HepG2 (cell line): ENCODE results near the gene GRK5. TPM values are rescaled to one million over a fixed set of nuclear protein-coding genes. Genes with fewer than 3 reads are reported as not detected.

Experiments used
- GRHL1 ChIP-seq: sonication (generic); formaldehyde crosslinking; conservative IDR thresholded peaks from 2 replicates; pipeline ENCODE4 v1.8.0; 2022; ENCODE audit warnings: missing genetic modification reagents
- HDAC6 ChIP-seq: fragments of 200-600 bp; sonication (generic); IDR thresholded peaks from 2 replicates; pipeline ENCODE4 v1.7.0; 2017; ENCODE audit warnings: mild to moderate bottlenecking, antibody characterized with exemption, low read length, low read depth
- SMAD1 ChIP-seq: sonication (generic); formaldehyde crosslinking; IDR thresholded peaks from 2 replicates; pipeline ENCODE4 v1.4.0; 2020; ENCODE audit warnings: missing genetic modification reagents, low read depth, mild to moderate bottlenecking, borderline replicate concordance
- SOX6 ChIP-seq, 2 experiments: fragments of 450-650 bp in 1 of 2; sonication (generic) in 1 of 2; formaldehyde crosslinking in 1 of 2; IDR thresholded peaks; 2 replicates each; pipeline versions ENCODE4 v1.4.0 to v1.6.1; 2017 to 2020; ENCODE audit warnings: antibody characterized with exemption in 1 of 2, mild to moderate bottlenecking in 1 of 2, missing genetic modification reagents in 1 of 2
- SP140L ChIP-seq: sonication (generic); formaldehyde crosslinking; IDR thresholded peaks from 2 replicates; pipeline ENCODE4 v1.4.0; 2020; ENCODE audit warnings: missing genetic modification reagents, borderline replicate concordance
- TMF1 ChIP-seq: sonication (generic); formaldehyde crosslinking; IDR thresholded peaks from 2 replicates; pipeline ENCODE4 v1.8.1; 2022; ENCODE audit warnings: low read depth, missing genetic modification reagents
- TSC22D2 ChIP-seq: sonication (generic); formaldehyde crosslinking; IDR thresholded peaks from 2 replicates; pipeline ENCODE4 v1.5.1; 2020; ENCODE audit warnings: missing genetic modification reagents, mild to moderate bottlenecking, borderline replicate concordance
- ZFY ChIP-seq: sonication (generic); formaldehyde crosslinking; IDR thresholded peaks from 2 replicates; pipeline ENCODE4 v1.4.0; 2020; ENCODE audit warnings: missing genetic modification reagents
- ZNF891 ChIP-seq: sonication (generic); formaldehyde crosslinking; IDR thresholded peaks from 2 replicates; pipeline ENCODE4 v1.5.0; 2020; ENCODE audit warnings: mild to moderate bottlenecking, missing genetic modification reagents
- polyA plus RNA-seq, 8 experiments: library from polyadenylated mRNA; depleted of rRNA in 3 of 8; stranded (reverse) in 7 of 8; unstranded in 1 of 8; fragments of >200 nt; fragmentation: Illumina TruSeq in 4 of 8; extraction: Trizol in 4 of 8; gene quantifications; 2 replicates each; pipeline versions ENCODE4 v1.2.1 to v1.2.3, GENCODE V29; 2011 to 2016; ENCODE audit warnings: low read depth in 4 of 8, missing spikeins in 1 of 8, mixed read lengths in 1 of 8; ENCODE audit not compliant: insufficient read depth in 1 of 8
- total RNA-seq, 5 experiments: library from RNA; depleted of rRNA; stranded (reverse); fragments of >200 nt; fragmentation: Illumina TruSeq; extraction: Trizol; gene quantifications; 2 replicates each; pipeline ENCODE4 v1.2.3, GENCODE V29; 2016; ENCODE audit warnings: low read depth in 1 of 5
- TF ChIP-seq, protein P1 (sequence below), 2 experiments: fragments of 450-650 bp in 1 of 2; sonication (generic) in 1 of 2; formaldehyde crosslinking in 1 of 2; IDR thresholded peaks; 2 replicates each; pipeline versions ENCODE4 v1.6.1 to v1.8.0; 2016 to 2022; ENCODE audit warnings: antibody characterized with exemption in 1 of 2, mild to moderate bottlenecking in 1 of 2, missing genetic modification reagents in 1 of 2
- TF ChIP-seq, protein P2 (sequence below): sonication (generic); formaldehyde crosslinking; IDR thresholded peaks from 2 replicates; pipeline ENCODE4 v1.5.0; 2020; ENCODE audit warnings: mild to moderate bottlenecking, missing genetic modification reagents, borderline replicate concordance
- TF ChIP-seq, protein P3 (sequence below): sonication (generic); formaldehyde crosslinking; IDR thresholded peaks from 2 replicates; pipeline ENCODE4 v1.9.0; 2021; ENCODE audit warnings: missing genetic modification reagents, mild to moderate bottlenecking, borderline replicate concordance

Gene GRK5
- total and polyA plus RNA-seq, 2 of the 13 experiments (the other 11 are each of a cell fraction or from before 2014, with no cell fraction given) = 10.4 to 12.6 TPM

GRCh38 chr10:119207366-119207666 lies at the start of gene GRK5 (continued):
- TF ChIP-seq, protein P1, sequence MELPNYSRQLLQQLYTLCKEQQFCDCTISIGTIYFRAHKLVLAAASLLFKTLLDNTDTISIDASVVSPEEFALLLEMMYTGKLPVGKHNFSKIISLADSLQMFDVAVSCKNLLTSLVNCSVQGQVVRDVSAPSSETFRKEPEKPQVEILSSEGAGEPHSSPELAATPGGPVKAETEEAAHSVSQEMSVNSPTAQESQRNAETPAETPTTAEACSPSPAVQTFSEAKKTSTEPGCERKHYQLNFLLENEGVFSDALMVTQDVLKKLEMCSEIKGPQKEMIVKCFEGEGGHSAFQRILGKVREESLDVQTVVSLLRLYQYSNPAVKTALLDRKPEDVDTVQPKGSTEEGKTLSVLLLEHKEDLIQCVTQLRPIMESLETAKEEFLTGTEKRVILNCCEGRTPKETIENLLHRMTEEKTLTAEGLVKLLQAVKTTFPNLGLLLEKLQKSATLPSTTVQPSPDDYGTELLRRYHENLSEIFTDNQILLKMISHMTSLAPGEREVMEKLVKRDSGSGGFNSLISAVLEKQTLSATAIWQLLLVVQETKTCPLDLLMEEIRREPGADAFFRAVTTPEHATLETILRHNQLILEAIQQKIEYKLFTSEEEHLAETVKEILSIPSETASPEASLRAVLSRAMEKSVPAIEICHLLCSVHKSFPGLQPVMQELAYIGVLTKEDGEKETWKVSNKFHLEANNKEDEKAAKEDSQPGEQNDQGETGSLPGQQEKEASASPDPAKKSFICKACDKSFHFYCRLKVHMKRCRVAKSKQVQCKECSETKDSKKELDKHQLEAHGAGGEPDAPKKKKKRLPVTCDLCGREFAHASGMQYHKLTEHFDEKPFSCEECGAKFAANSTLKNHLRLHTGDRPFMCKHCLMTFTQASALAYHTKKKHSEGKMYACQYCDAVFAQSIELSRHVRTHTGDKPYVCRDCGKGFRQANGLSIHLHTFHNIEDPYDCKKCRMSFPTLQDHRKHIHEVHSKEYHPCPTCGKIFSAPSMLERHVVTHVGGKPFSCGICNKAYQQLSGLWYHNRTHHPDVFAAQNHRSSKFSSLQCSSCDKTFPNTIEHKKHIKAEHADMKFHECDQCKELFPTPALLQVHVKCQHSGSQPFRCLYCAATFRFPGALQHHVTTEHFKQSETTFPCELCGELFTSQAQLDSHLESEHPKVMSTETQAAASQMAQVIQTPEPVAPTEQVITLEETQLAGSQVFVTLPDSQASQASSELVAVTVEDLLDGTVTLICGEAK (IDR thresholded peaks at IDR 0.05) = no peak
- TF ChIP-seq, protein P1 (CRISPR knock-in tag; IDR thresholded peaks at IDR 0.05) = no peak
- peak; percentile 33; the same call in 1 of the 2 replicates for TF ChIP-seq ZFY (CRISPR knock-in tag)
- TF ChIP-seq TSC22D2 (CRISPR knock-in tag) = no peak
- no peak for TF ChIP-seq GRHL1 (CRISPR knock-in tag)
- TF ChIP-seq SOX6 (IDR thresholded peaks at IDR 0.05) = no peak
- 0 out of 2 replicates have a peak, but pooled peaks have one; percentile 11 for TF ChIP-seq SOX6 (CRISPR knock-in tag; IDR thresholded peaks at IDR 0.05)
- TF ChIP-seq, protein P2, sequence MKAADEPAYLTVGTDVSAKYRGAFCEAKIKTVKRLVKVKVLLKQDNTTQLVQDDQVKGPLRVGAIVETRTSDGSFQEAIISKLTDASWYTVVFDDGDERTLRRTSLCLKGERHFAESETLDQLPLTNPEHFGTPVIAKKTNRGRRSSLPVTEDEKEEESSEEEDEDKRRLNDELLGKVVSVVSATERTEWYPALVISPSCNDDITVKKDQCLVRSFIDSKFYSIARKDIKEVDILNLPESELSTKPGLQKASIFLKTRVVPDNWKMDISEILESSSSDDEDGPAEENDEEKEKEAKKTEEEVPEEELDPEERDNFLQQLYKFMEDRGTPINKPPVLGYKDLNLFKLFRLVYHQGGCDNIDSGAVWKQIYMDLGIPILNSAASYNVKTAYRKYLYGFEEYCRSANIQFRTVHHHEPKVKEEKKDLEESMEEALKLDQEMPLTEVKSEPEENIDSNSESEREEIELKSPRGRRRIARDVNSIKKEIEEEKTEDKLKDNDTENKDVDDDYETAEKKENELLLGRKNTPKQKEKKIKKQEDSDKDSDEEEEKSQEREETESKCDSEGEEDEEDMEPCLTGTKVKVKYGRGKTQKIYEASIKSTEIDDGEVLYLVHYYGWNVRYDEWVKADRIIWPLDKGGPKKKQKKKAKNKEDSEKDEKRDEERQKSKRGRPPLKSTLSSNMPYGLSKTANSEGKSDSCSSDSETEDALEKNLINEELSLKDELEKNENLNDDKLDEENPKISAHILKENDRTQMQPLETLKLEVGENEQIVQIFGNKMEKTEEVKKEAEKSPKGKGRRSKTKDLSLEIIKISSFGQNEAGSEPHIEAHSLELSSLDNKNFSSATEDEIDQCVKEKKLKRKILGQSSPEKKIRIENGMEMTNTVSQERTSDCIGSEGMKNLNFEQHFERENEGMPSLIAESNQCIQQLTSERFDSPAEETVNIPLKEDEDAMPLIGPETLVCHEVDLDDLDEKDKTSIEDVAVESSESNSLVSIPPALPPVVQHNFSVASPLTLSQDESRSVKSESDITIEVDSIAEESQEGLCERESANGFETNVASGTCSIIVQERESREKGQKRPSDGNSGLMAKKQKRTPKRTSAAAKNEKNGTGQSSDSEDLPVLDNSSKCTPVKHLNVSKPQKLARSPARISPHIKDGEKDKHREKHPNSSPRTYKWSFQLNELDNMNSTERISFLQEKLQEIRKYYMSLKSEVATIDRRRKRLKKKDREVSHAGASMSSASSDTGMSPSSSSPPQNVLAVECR = no peak; the same call in 1 of the 2 replicates
- TF ChIP-seq TMF1 (CRISPR knock-in tag) = no peak
- TF ChIP-seq SMAD1 (CRISPR knock-in tag) = no peak
- TF ChIP-seq, protein P3, sequence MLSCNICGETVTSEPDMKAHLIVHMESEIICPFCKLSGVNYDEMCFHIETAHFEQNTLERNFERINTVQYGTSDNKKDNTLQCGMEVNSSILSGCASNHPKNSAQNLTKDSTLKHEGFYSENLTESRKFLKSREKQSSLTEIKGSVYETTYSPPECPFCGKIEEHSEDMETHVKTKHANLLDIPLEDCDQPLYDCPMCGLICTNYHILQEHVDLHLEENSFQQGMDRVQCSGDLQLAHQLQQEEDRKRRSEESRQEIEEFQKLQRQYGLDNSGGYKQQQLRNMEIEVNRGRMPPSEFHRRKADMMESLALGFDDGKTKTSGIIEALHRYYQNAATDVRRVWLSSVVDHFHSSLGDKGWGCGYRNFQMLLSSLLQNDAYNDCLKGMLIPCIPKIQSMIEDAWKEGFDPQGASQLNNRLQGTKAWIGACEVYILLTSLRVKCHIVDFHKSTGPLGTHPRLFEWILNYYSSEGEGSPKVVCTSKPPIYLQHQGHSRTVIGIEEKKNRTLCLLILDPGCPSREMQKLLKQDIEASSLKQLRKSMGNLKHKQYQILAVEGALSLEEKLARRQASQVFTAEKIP (CRISPR knock-in tag) = no peak
- TF ChIP-seq ZNF891 = no peak
- no peak for TF ChIP-seq HDAC6
- TF ChIP-seq SP140L = no peak
